NCI-H748 treated with DMSO at 0.1 percent for 48 hours (cell line): ENCODE measurements around the gene FAAP100.

ENCODE experiments used
- DNase-seq: peaks from one replicate; lab custom pipeline; 2025; lab: John Stamatoyannopoulos, UW

FAAP100 gene

GRCh38 chr17:81511804-81512561 lies 40.2 kb downstream of the FAAP100 start:
- DNase-seq = no peak

GRCh38 chr17:81511554-81511803 lies 40.7 kb downstream of the FAAP100 start:
- DNase-seq = no peak

- no peak for DNase-seq
Measured at GRCh38 chr17:81510785-81511553, 41.2 kb downstream of the FAAP100 start.

- no peak for DNase-seq
Measured at GRCh38 chr17:81509972-81510784, 42.0 kb downstream of the FAAP100 start.

GRCh38 chr17:81509207-81509971 lies 42.8 kb downstream of the FAAP100 start:
- DNase-seq = no peak

- no peak for DNase-seq
Measured at GRCh38 chr17:81508639-81509206, 43.4 kb downstream of the FAAP100 start.

GRCh38 chr17:81503619-81504018 lies 48.5 kb downstream of the FAAP100 start:
- no peak for DNase-seq

GRCh38 chr17:81502471-81503017 lies 49.6 kb downstream of the FAAP100 start:
- no peak for DNase-seq

- DNase-seq = no peak
Measured at GRCh38 chr17:81500047-81500446, 52.1 kb downstream of the FAAP100 start.

GRCh38 chr17:81499601-81499970 lies 52.6 kb downstream of the FAAP100 start:
- no peak for DNase-seq

- DNase-seq = no peak
Measured at GRCh38 chr17:81498953-81499600, 53.1 kb downstream of the FAAP100 start.

GRCh38 chr17:81494626-81495377 lies 57.4 kb downstream of the FAAP100 start:
- DNase-seq = no peak

- DNase-seq = no peak
Measured at GRCh38 chr17:81493198-81494038, 58.7 kb downstream of the FAAP100 start.

GRCh38 chr17:81492706-81493105 lies 59.4 kb downstream of the FAAP100 start:
- no peak for DNase-seq

GRCh38 chr17:81492202-81492601 lies 60.0 kb downstream of the FAAP100 start:
- DNase-seq = no peak

- no peak for DNase-seq
Measured at GRCh38 chr17:81491761-81492160, 60.4 kb downstream of the FAAP100 start.

- no peak for DNase-seq
Measured at GRCh38 chr17:81491181-81491581, 61.0 kb downstream of the FAAP100 start.

- DNase-seq = no peak
Measured at GRCh38 chr17:81489998-81490992, 61.9 kb downstream of the FAAP100 start.
